ENCODE measurements around the gene INKA2.

The INKA2 gene

GRCh38 chr1:111733183-111733991 lies 5.8 kb downstream of the INKA2 start:
- DNase-seq (ENCODE audit: low read depth): peak; percentile 94

- DNase-seq (ENCODE audit: low read depth): no peak
These were observed 6.5 kb downstream of the INKA2 start for GRCh38 chr1:111732718-111733117.

DNA sequence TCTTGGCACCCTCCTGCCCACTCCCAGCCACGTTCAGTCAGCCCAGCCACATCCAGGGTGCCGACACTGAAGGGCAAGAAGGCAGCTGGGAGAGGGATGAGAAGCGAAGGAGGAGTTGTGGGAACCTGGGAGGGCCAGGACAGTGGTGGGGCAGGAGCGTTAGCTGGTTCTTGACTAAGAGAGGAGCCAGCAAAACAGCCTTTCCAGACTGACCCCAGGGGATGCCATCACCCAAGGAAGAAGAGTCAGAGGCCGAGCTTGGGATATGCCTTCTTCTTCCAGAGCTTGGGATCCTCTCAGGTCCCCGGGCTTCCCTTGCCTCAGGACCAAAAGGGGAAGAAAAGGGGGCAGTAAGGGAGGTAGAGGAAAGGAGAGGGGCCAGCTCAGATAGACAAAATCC lies 7.2 kb downstream of the INKA2 start:
- DNase-seq (ENCODE audit: low read depth): no peak

GRCh38 chr1:111730706-111731105 lies 8.5 kb downstream of the INKA2 start:
- no peak for DNase-seq (ENCODE audit: low read depth)

DNA sequence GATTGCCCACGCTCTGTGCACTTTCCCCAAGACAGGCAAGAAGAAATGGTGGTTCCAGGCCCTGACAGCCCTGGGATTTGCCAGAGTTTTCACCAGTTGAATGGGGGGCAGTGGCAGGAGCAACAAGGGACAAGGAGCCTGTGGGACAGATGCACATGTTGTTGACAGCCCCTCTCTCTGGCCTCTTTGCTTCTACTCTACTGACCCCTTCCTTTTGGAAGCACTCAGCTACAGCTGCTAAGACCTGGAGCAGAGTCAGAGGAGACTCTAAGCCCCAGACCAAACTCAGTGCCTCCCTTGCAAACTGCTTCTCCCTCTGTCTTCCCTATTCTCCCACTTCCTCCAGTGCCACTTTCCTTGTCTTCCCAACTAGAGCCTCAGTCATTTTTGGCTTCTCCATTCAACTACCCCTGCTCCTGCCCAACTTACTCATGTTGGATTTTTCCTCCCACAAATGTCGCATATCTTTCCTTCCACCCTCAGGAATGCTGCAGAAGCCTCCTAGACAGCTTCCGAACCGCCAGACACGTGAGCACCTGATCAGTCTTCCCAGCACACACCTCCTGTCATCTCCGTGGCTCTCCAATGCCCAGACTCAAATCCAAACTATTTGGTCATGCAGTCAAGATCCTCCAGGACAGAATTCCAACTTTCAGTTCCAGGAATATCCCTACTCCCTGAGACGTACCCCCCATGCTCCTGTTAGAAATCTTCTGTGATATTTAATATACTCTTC lies 9.1 kb downstream of the INKA2 start:
- DNase-seq (ENCODE audit: low read depth): no peak

- DNase-seq (ENCODE audit: low read depth): no peak
These were observed 9.8 kb downstream of the INKA2 start for GRCh38 chr1:111729271-111729921.

DNA sequence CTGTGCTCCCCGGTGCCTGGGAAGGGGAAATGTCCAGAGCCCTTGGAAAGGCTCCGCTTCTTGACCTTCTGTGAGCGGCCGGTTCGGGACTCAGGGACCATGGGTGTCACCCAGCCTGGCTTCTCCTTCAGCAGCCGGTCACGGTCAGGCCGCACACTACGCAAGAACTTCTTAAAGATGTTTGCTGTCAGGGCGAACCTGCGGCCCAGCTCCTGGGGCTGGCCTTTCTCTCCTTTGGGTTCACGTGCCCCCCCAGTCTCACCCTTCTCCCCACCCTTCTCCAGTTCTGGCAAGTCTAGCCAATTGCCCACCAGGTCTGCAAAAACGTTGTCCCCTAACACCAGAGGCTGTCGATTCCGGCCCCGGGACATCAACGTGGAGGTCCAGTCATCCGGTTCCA lies 12.1 kb downstream of the INKA2 start:
- DNase-seq (ENCODE audit: low read depth): no peak

DNA sequence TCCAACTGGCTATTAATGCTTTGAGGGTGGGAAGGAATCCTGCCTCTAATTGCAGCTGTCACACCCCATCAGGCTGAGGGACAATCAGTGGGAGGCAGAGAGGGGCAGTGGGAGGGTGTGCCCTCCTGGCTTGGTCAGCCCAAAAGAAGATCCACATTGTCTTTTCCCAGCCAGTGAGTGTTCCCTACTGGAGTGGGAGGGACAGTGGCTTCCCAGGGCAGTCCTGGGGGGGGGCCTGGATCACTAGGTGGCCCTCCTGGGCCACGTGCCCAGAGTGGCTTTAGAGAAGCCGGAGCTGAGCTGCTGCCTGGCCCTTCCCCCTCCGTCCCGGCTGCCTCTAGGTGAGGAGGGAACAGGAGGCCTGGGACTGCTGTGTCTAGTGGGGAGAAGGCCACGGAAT lies 14.0 kb downstream of the INKA2 start:
- no peak for DNase-seq (ENCODE audit: low read depth)

DNA sequence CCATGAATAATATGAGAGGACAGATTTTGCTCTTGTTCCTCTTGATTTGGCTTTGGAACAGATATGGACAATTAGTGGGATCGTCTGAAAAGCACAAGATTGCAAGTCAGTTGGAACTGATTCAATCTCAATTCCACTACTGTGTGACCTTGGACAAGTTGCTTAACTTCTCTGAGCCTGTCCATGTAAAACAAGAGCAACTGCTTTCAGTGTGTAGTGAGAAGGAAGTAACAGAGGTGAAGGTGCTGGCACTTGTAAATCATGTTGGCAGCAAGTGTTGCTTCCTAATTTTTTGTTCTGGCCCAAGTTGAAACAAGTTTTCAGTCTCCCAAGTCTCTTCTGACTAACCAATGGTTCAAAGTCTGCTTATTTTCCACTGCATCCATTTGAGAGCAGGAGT lies 15.3 kb downstream of the INKA2 start:
- no peak for DNase-seq (ENCODE audit: low read depth)

DNA sequence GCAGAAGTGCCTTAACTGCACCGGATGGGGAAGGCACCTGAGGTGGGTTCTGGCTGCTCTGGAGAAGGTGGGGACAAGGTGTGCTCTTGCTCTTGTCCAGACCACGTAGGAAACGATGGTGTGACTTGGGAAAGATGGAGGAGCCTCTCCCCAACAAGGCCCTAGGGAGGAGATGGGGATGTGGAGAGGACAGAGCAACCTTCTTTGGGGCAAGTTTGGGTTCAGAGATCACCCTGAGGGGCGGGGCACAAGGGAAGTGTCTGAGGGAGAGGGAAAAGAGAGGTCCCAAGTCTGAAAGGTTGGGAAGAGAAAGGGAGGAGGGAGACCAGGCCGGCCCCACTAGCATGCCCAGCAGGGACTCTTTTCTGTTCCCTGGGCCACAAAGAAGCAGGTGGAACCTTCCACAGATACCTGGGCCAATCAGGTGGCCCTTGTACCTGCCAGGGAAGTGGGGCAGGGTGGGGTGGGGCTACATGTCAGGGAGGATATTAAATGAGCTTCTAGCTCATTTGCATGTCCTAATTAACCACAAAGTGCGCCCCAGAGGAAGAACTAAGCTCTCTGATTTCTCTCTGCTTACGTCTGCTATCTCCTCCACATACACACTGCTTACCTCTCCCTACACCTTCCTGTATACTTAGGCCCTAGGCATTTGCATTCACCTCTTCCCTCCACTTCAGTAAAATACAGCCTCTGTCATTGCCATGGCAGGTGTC lies 15.9 kb downstream of the INKA2 start:
- no peak for DNase-seq (ENCODE audit: low read depth)

GRCh38 chr1:111720977-111721786 lies 18.0 kb downstream of the INKA2 start:
- DNase-seq (ENCODE audit: low read depth): no peak

DNA sequence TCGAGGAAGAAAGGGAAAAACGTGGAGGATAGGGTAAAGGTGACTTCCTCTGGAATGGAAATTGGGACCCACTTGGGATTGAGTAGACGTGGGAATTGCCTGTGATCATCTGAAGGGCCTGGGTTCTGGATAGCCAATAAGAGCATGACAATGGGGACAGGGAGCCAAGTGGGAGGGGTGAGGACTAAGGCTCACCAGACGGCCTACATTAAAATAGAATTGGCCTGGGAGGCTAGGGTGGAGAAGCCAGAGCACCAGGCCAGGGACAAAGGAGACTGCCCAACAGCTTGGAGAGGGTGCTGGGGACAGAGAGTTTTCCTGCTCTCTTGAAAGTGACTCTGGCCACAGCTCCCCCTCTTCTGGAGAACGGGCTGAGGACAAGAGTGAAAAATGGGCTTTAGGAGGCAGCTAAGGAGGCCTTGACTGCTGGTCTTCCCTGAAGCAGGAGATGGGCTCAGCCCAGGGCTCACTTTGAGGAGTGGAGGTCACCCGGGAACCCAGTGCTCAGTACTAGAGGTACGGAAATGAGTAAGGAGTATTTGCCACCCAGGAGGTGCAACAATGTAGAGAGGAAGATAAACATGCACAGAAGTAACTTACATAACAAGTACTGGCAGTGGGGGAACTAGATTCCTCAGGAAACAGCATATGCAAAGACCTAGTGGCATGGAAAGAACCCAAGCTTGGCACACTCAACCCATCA lies 18.8 kb downstream of the INKA2 start:
- no peak for DNase-seq (ENCODE audit: low read depth)

GRCh38 chr1:111719674-111720132 lies 19.5 kb downstream of the INKA2 start:
- no peak for DNase-seq (ENCODE audit: low read depth)

DNA sequence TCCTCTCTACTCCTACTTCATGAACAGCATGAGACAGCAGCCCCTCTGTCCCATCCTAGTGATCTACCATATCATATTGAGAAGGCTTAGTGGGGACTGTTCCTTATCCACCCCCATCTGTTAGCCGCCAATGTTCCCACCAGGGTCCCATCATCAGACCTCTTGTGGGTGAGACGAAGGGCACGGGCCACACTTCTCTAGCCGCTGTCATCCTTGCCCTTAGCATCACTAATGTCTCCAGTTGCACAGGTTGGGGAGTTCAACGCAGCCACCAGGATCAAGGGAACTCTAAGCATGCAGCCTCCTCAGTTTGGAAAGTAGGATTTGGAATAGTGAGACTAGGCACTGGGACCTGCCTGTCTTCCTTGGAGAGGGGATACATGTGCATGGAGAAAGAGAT lies 20.1 kb downstream of the INKA2 start:
- no peak for DNase-seq (ENCODE audit: low read depth)

DNA sequence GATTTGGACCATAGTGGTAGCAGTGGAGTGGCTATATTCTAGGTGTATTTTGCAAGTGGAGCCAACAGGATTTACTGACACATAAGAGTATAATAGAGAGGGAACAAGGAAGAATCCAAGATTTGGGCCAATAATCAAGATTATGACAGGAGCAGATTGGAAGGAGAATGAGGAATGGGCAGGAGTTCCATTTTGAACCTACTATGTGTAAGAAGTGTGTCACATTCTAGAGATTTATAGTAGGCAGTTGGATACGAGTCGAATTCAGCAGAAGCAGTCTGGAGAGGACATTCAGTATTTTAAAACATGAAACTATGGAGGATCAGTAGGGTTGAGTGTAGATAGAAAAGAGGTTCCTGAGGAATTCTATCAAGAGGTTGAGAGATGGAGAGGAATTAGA lies 21.7 kb downstream of the INKA2 start:
- DNase-seq (ENCODE audit: low read depth): no peak

GRCh38 chr1:111716333-111716732 lies 22.9 kb downstream of the INKA2 start:
- no peak for DNase-seq (ENCODE audit: low read depth)

DNA sequence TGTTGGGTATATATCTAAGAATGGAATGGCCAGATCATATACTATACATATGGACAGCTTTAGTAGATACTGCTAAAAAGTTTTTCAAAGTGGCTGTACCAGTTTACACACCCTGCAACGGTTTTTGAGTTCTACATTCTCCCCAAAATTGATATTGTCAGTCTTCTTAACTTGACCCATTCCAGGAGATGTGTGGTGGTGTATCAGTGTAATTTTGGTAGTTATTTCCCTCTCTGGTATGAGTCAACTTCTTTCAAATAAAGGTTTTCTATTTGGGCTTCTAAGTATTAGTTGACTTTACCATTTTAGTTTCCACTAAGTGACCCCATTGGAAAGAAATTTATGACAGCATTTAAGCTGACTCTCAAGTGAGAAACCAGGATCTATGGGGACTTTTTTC lies 29.2 kb downstream of the INKA2 start:
- DNase-seq (ENCODE audit: low read depth): no peak

- peak; percentile 79 for DNase-seq (ENCODE audit: low read depth)
These were observed 31.3 kb downstream of the INKA2 start for GRCh38 chr1:111707906-111708305.

GRCh38 chr1:111706921-111707320 lies 32.3 kb downstream of the INKA2 start:
- DNase-seq (ENCODE audit: low read depth): no peak

DNA sequence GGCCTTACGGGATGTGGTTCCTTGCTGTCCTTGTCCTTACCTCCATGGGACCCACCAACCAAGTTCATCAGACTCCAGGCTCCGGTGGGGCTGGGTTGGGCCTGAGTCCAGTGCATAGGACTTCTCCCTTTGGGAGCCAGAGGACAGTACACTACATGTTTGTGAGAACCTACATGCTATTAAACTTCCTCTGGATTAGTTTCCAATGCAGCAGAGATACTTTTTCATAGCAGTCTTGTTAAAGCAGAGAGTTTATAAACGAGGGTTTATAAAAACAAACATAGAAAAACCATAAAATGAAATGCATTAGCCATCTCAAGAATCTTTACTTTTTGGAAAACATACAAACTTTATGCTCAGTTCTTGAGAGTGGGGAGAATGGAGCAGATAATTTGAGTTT lies 33.4 kb downstream of the INKA2 start:
- no peak for DNase-seq (ENCODE audit: low read depth)

- no peak for DNase-seq (ENCODE audit: low read depth)
These were observed 34.4 kb downstream of the INKA2 start for GRCh38 chr1:111704776-111705175.

Measured in fibroblast of gingiva (primary cell).